Measurements from ENCODE around the gene FAM114A1.
A peak's percentile ranks its signal among the peaks of the same experiment; 100 is the strongest.

FAM114A1 gene

DNA sequence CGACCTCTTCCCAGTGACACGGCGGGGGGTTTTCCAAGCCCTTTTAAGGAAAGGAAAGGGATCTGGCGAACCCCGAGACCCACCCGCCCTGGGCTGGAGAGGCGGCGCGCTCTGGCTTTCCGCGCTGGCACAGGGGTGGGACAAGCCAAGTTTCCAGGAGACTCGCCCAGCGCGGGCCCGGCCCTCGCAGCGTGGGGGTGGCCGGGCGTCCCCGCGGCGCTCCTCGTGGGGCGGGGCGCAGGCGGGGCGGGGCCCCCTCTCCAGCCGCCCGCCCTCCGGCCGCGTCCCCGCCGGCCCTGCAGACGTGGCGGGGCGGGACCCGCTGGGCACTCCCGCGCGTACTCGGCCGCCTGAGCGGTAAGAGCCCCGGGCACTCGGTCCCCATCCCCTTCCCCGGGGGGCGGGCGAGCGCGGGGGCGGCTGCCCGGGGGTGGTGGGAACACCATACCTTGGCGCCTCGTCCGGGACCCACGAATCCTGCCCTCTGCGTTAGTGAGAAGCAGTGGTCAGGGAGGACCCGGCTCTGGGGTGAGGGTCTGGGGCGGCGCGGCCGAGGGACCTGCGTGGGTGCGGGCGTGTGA is at the start of gene FAM114A1:
TSS of gene FAM114A1 (plus strand) at position 329 of the 581 bp plus-strand sequence. CDS start 10,273 bp downstream, outside the sequence.
- Histone ChIP-seq H3K9me3 (ENCODE audit: control insufficient read depth, low read depth, low read length) (no peaks in the 10 kb centered on the region), H3K9ac (ENCODE audit: low read length) (peak within 1 kb of the TSS; percentile 59), H3K4me1 (ENCODE audit: control insufficient read depth, low read depth, low read length) (peaks cover 6% of the 10 kb centered on the region), H3K4me3 (ENCODE audit: low read length) (peak within 1 kb of the TSS; percentile 81), H3K27me3 (ENCODE audit: control insufficient read depth, insufficient read depth, low read length) (peaks cover 4% of the 10 kb centered on the region), H3K36me3 (ENCODE audit: control insufficient read depth, low read depth, low read length) (no peaks in the 10 kb centered on the region), H3K27ac (ENCODE audit: low read length) (no peak within 1 kb of the TSS)

DNA sequence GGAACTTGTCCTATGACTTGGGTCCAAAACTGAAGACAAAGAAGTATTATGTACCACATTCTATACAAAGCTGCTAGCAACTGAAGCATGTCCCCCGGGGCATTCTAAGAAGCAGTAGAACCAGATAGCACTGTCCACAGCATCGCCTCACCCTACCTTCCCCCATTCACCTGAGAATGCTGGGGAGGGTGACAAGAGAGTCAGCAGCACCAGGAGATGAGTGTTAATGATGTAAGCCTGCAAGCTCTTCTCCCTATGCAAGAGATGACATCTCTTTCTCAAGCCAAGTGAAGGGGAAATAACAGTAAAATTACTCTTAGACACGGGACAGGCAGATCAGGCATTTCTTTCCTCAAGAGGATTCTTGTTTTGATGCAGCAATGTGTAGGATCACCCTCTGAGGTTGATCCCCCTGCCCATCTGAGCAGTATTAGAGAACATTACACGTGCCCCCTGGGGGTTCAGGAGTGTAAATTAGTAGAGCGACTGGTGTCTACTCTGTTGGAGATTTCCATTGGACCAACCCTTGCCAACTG is 49.1 kb upstream of the FAM114A1 start:
- H3K36me3 ChIP-seq (ENCODE audit: control insufficient read depth, low read depth, low read length), result no peaks in the 10 kb centered on the region

DNA sequence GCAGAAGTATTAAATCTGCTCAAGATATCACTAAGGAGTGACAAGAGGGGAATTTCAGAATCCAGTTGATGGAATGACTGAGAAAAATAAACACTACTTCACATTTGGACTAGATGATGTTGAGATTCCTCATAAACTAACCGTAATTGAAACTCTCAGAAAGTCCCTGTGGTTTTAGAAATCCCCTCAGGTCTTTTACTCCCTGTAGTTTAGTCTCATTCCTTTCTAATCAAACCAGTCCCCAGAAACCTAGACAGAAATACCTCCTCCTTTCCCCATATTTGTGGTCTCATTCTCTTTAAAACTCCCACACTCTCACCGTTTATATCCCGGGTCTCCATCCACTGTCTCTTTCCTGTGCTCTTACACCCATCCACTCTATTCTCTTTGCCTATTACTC is 48.0 kb upstream of the FAM114A1 start:
- Histone ChIP-seq H3K9me3 (ENCODE audit: control insufficient read depth, low read depth, low read length) (no peaks in the 10 kb centered on the region), H3K4me1 (ENCODE audit: control insufficient read depth, low read depth, low read length) (no peaks in the 10 kb centered on the region), H3K4me3 (ENCODE audit: low read length) (no peak overlapping the region), H3K27me3 (ENCODE audit: control insufficient read depth, insufficient read depth, low read length) (no peaks in the 10 kb centered on the region), H3K27ac (ENCODE audit: low read length) (no peak overlapping the region), H3K9ac (ENCODE audit: low read length) (no peak overlapping the region), H3K36me3 (ENCODE audit: control insufficient read depth, low read depth, low read length) (no peaks in the 10 kb centered on the region)

More for the DNA sequence above, 49.1 kb upstream of the FAM114A1 start:
- Histone ChIP-seq H3K9me3 (ENCODE audit: control insufficient read depth, low read depth, low read length) (no peaks in the 10 kb centered on the region), H3K4me3 (ENCODE audit: low read length) (no peak overlapping the region), H3K27ac (ENCODE audit: low read length) (no peak overlapping the region), H3K27me3 (ENCODE audit: control insufficient read depth, insufficient read depth, low read length) (no peaks in the 10 kb centered on the region), H3K4me1 (ENCODE audit: control insufficient read depth, low read depth, low read length) (no peaks in the 10 kb centered on the region), H3K9ac (ENCODE audit: low read length) (no peak overlapping the region)

DNA sequence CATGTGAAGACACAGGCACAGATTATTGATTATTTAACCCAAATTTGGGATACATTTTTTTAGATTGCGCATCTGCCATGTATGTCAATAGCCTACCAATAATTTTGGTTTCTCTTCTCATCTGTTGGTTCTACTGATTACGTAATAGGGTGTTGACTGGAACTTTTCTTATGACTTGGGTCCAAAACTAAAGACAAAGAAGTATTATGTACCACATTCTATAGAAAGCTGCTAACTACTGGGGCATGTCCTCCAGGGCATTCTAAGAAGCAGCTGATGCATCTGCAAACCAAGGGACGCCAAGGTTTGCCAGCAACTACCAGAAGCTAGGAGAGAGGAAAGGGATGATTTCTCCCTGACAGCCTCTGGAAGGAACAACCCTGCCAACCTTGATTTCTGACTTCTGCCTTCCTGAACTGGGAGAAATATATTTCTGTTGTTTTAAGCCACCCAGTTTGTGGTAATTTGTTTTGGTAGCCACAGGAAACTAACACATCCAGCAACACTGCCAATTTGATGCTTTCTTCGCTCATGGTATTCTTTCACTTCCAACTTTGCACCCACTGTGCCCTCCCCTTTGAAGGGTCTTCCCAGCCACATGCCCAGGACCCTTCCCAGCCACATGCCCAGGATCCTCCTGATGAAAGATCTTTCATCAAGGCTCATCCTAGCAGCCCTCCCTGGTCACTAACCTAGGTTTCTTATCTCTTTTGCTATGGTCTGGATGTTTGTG is 47.1 kb upstream of the FAM114A1 start:
- Histone ChIP-seq H3K27ac (ENCODE audit: low read length) (no peak overlapping the region), H3K9me3 (ENCODE audit: control insufficient read depth, low read depth, low read length) (no peaks in the 10 kb centered on the region), H3K9ac (ENCODE audit: low read length) (no peak overlapping the region), H3K4me3 (ENCODE audit: low read length) (no peak overlapping the region), H3K27me3 (ENCODE audit: control insufficient read depth, insufficient read depth, low read length) (no peaks in the 10 kb centered on the region), H3K36me3 (ENCODE audit: control insufficient read depth, low read depth, low read length) (no peaks in the 10 kb centered on the region), H3K4me1 (ENCODE audit: control insufficient read depth, low read depth, low read length) (no peaks in the 10 kb centered on the region)

DNA sequence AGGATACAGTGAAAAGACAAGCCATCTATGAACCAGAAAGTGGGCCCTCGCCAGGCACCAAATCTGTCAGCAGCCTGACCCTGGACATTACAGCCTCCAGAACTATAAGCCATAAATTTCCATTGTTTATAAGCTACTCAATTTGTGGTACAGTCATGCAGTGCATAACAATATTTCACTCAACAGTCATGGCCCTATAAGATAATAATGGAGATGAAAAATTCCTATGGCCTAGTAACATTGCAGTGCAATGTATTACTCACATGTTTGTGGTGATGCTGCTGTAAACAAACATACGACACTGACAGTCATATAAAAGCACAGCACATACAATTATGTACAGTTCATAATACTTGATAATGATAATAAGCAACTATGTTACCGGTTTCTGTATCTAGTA is 45.9 kb upstream of the FAM114A1 start:
- no peak overlapping the region for H3K27ac ChIP-seq (ENCODE audit: low read length)
- no peaks in the 10 kb centered on the region for H3K9me3 ChIP-seq (ENCODE audit: control insufficient read depth, low read depth, low read length)
- H3K4me3 ChIP-seq (ENCODE audit: low read length), result no peak overlapping the region

DNA sequence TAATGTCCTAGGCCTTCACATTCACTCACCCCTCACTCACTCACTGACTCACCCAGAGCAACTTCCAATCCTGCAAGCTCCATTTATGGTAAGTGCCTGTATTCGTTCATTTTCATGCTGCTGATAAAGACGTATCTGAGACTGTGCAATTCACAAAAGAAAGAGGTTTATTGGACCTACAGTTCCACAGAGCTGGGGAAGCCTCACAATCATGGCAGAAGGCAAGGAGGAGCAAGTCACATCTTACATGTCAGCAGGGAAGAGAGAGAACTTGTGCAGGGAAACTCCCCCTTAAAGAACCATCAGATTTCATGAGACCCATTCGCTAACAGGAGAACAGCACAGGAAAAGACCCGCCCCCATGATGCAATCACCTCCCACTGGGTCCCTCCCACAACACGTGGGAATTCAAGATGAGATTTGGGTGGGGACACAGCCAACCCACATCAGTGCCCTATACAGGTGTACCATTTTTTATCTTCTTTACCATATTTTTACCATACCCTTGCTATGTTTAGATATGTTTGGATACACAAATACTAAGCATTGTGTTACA is 44.8 kb upstream of the FAM114A1 start:
- Histone ChIP-seq H3K36me3 (ENCODE audit: control insufficient read depth, low read depth, low read length) (no peaks in the 10 kb centered on the region), H3K4me3 (ENCODE audit: low read length) (no peak overlapping the region), H3K4me1 (ENCODE audit: control insufficient read depth, low read depth, low read length) (no peaks in the 10 kb centered on the region), H3K9ac (ENCODE audit: low read length) (no peak overlapping the region), H3K27me3 (ENCODE audit: control insufficient read depth, insufficient read depth, low read length) (no peaks in the 10 kb centered on the region), H3K9me3 (ENCODE audit: control insufficient read depth, low read depth, low read length) (no peaks in the 10 kb centered on the region), H3K27ac (ENCODE audit: low read length) (no peak overlapping the region)

More for the DNA sequence above, 45.9 kb upstream of the FAM114A1 start:
- Histone ChIP-seq H3K9ac (ENCODE audit: low read length) (no peak overlapping the region), H3K27me3 (ENCODE audit: control insufficient read depth, insufficient read depth, low read length) (no peaks in the 10 kb centered on the region), H3K4me1 (ENCODE audit: control insufficient read depth, low read depth, low read length) (no peaks in the 10 kb centered on the region), H3K36me3 (ENCODE audit: control insufficient read depth, low read depth, low read length) (no peaks in the 10 kb centered on the region)

DNA sequence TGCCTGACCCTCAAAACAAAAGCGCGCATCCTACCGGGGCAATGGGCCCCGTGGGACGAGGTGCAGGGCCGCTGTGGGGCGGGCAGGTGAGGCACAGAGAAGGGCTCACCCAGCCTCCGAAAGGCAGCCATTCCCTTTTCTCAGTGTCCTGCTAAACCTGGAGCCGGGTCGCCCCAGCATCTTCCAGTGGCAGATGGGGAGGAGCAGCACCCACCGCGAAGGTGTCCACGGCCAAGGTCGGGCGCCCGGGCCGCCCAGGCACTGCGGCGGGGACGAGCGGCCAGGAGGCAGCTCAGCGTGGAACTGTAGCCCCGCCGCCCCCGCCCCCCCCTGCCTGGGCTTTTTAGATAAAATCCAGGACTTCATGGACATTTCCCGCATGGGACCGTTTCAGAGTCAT is 43.8 kb upstream of the FAM114A1 start:
- no peak overlapping the region for H3K9ac ChIP-seq (ENCODE audit: low read length)
- no peaks in the 10 kb centered on the region for H3K36me3 ChIP-seq (ENCODE audit: control insufficient read depth, low read depth, low read length)
- H3K27me3 ChIP-seq (ENCODE audit: control insufficient read depth, insufficient read depth, low read length), result no peaks in the 10 kb centered on the region
- H3K4me1 ChIP-seq (ENCODE audit: control insufficient read depth, low read depth, low read length), result no peaks in the 10 kb centered on the region
- H3K4me3 ChIP-seq (ENCODE audit: low read length), result no peak overlapping the region
- H3K9me3 ChIP-seq (ENCODE audit: control insufficient read depth, low read depth, low read length), result no peaks in the 10 kb centered on the region
- no peak overlapping the region for H3K27ac ChIP-seq (ENCODE audit: low read length)

DNA sequence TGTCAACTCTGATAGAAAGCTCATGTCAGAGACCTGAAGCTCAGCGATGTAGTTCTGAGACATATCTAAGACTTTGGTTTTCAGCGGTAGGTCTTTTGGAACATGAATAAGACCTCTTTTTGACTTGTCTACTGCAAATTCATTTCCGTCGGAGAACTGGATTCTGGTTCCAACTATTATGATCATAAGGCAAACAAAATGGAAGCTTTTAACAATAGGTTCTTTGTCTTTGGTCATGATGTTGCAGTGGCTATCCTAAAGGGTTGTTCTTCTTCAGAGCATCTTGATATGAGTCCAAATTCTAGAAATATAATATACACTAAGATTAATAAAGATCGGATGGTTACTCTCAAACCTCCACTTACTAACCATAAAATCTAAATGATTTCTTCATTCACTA is 38.4 kb upstream of the FAM114A1 start:
- H3K27ac ChIP-seq (ENCODE audit: low read length), result no peak overlapping the region
- no peak overlapping the region for H3K9ac ChIP-seq (ENCODE audit: low read length)
- no peak overlapping the region for H3K4me3 ChIP-seq (ENCODE audit: low read length)
- no peaks in the 10 kb centered on the region for H3K36me3 ChIP-seq (ENCODE audit: control insufficient read depth, low read depth, low read length)
- no peaks in the 10 kb centered on the region for H3K4me1 ChIP-seq (ENCODE audit: control insufficient read depth, low read depth, low read length)
- no peaks in the 10 kb centered on the region for H3K9me3 ChIP-seq (ENCODE audit: control insufficient read depth, low read depth, low read length)
- no peaks in the 10 kb centered on the region for H3K27me3 ChIP-seq (ENCODE audit: control insufficient read depth, insufficient read depth, low read length)

DNA sequence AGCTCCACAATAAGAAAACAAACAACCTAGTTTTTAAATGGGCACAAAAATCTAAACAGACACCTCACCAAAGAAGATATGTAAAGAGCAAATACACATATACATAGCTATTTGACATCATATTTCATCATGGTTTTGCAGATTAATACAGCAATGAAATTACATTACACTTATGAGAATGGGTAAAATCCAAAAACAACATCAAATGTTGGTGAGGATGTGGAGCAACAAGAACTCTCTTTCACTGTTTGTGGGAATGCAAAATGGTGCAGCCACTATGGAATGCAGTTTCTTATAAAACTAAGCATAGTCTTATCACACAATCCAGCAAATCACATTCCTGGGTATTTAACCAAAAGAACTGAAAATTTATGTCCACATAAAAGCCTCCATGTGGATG is 36.0 kb upstream of the FAM114A1 start:
- Histone ChIP-seq H3K9me3 (ENCODE audit: control insufficient read depth, low read depth, low read length) (peaks cover 3% of the 10 kb centered on the region), H3K9ac (ENCODE audit: low read length) (no peak overlapping the region), H3K4me1 (ENCODE audit: control insufficient read depth, low read depth, low read length) (no peaks in the 10 kb centered on the region), H3K4me3 (ENCODE audit: low read length) (no peak overlapping the region), H3K27me3 (ENCODE audit: control insufficient read depth, insufficient read depth, low read length) (no peaks in the 10 kb centered on the region), H3K27ac (ENCODE audit: low read length) (no peak overlapping the region), H3K36me3 (ENCODE audit: control insufficient read depth, low read depth, low read length) (no peaks in the 10 kb centered on the region)

DNA sequence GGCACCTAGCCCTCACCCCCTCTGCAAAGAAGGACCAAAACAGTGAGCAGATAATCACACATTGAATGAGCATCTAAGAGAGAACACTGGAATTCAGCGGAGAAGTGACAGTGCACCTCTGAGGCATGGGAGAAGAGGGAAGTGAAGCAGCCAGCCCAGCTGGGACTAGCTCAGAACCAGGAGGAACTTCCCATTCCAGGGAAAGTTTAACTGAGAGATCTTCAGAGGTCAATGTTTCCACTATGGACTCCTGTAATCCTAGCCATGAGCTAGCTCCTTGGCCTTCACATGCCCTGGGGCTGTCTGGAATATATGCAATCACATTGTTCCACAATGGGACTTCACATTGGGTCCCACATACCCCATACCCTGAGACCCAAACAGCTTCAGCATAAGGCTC is 35.4 kb upstream of the FAM114A1 start:
- Histone ChIP-seq H3K9ac (ENCODE audit: low read length) (no peak overlapping the region), H3K27ac (ENCODE audit: low read length) (no peak overlapping the region), H3K36me3 (ENCODE audit: control insufficient read depth, low read depth, low read length) (no peaks in the 10 kb centered on the region), H3K9me3 (ENCODE audit: control insufficient read depth, low read depth, low read length) (peaks cover 3% of the 10 kb centered on the region), H3K27me3 (ENCODE audit: control insufficient read depth, insufficient read depth, low read length) (no peaks in the 10 kb centered on the region), H3K4me1 (ENCODE audit: control insufficient read depth, low read depth, low read length) (no peaks in the 10 kb centered on the region), H3K4me3 (ENCODE audit: low read length) (no peak overlapping the region)

DNA sequence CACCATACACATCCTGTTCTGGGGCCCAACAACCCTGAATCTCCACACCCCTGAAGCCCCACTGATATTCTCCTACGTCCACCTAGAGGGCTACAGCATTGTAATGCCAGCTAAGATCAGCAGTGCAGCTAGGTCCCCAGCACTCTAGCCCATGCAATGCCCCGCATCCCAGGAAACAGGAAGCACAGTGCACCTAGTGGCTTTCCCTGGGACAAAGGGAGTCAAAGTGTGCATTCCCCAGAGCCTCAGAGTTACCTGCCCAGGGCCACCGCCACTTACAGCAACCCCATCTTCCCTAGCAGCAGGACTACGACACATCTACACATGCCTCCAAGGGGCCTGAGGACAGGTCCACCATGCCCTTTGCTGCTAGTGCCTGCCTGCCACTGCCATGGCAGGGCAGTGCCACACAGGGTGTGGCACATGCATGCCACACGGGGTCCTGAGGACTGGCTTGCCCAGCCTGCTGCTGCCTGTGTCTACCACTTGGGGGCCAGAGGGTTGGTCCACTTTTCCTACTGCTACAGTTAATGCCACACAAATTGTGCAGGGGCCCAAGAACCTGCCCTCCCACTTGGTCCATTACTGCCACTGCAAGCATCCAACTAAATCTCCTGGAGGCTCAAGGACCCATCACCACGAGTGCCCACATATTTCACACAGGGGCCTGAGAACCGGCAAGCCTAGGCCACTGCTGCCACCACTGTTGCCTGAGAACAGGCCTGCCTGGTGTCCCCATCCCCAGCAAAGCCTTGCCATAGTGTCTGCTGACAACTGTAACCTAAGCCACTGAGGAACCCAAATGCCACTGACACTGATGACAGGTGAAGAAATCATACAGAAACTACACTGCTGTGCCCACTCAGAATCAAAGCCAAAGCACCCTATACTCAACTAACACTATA is 34.7 kb upstream of the FAM114A1 start:
- Histone ChIP-seq H3K9ac (ENCODE audit: low read length) (no peak overlapping the region), H3K9me3 (ENCODE audit: control insufficient read depth, low read depth, low read length) (peaks cover 3% of the 10 kb centered on the region), H3K36me3 (ENCODE audit: control insufficient read depth, low read depth, low read length) (no peaks in the 10 kb centered on the region), H3K4me3 (ENCODE audit: low read length) (no peak overlapping the region), H3K27ac (ENCODE audit: low read length) (no peak overlapping the region), H3K4me1 (ENCODE audit: control insufficient read depth, low read depth, low read length) (no peaks in the 10 kb centered on the region), H3K27me3 (ENCODE audit: control insufficient read depth, insufficient read depth, low read length) (no peaks in the 10 kb centered on the region)
